GM12878 (cell line): Measurements from ENCODE around the gene SNX15.

ENCODE experiments used
- CBFB ChIP-seq: IDR thresholded peaks from 2 replicates; pipeline ENCODE4 v1.6.1; 2016; ENCODE audit warnings: antibody characterized with exemption, low read depth
- CTCF ChIP-seq, 3 experiments: IDR thresholded peaks in 2 of 3; conservative IDR thresholded peaks in 1 of 3; 2 replicates each; pipeline ENCODE4 v1.5.1; 2011; ENCODE audit warnings: low read depth in 3 of 3, low read length in 3 of 3, mild to moderate bottlenecking in 3 of 3, control low read depth in 2 of 3, moderate library complexity in 2 of 3, inconsistent platforms in 1 of 3, mixed read lengths in 1 of 3; ENCODE audit not compliant: control insufficient read depth in 2 of 3, insufficient read depth in 1 of 3; ENCODE audit errors: extremely low read depth in 1 of 3
- EP300 ChIP-seq, 2 experiments: fragments of 150-350 bp in 1 of 2; IDR thresholded peaks; 2 replicates each; pipeline ENCODE4 v1.6.1; 2011 to 2012; ENCODE audit warnings: low read depth in 2 of 2, low read length in 2 of 2, borderline replicate concordance in 1 of 2, improper control_type of control experiment in 1 of 2, inconsistent platforms in 1 of 2; ENCODE audit not compliant: control insufficient read depth in 1 of 2
- POLR2A ChIP-seq: IDR thresholded peaks from 2 replicates; pipeline ENCODE4 v1.6.1; 2011; ENCODE audit warnings: low read depth, mild to moderate bottlenecking, low read length
- POLR2AphosphoS5 ChIP-seq: IDR thresholded peaks from 2 replicates; pipeline ENCODE4 v1.6.1; 2011; ENCODE audit warnings: mild to moderate bottlenecking, low read length, inconsistent platforms
- REST ChIP-seq: IDR thresholded peaks from 2 replicates; pipeline ENCODE4 v1.6.1; 2012; ENCODE audit warnings: mild to moderate bottlenecking, low read depth, low read length
- SMAD1 ChIP-seq: fragments of 450-650 bp; IDR thresholded peaks from 2 replicates; pipeline ENCODE4 v1.6.1; 2018; ENCODE audit warnings: mild to moderate bottlenecking, low read depth; ENCODE audit not compliant: partially characterized antibody
- TF ChIP-seq, protein P1 (sequence below): IDR thresholded peaks from 2 replicates; pipeline ENCODE4 v1.6.1; 2011; ENCODE audit warnings: low read depth, mild to moderate bottlenecking, low read length, moderate library complexity, borderline replicate concordance; ENCODE audit errors: extremely low read depth

GRCh38 chr11:65008873-65009272 lies 18.4 kb upstream of the SNX15 start:
- TF ChIP-seq REST, result no peak
- no peak for TF ChIP-seq POLR2A
- TF ChIP-seq SMAD1, result no peak
- TF ChIP-seq, protein P1, sequence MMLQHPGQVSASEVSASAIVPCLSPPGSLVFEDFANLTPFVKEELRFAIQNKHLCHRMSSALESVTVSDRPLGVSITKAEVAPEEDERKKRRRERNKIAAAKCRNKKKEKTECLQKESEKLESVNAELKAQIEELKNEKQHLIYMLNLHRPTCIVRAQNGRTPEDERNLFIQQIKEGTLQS, result no peak
- TF ChIP-seq POLR2AphosphoS5, result no peak
- no peak for TF ChIP-seq CTCF (IDR thresholded peaks at IDR 0.05 in 2 of 3, conservative IDR thresholded peaks at IDR 0.05 in 1 of 3; ENCODE audit: control insufficient read depth in 2 of 3, extremely low read depth in 1 of 3, insufficient read depth in 1 of 3, low read depth in 3 of 3, low read length in 3 of 3)
- no peak for TF ChIP-seq CBFB
- no peak for TF ChIP-seq EP300 (IDR thresholded peaks at IDR 0.05; ENCODE audit: borderline replicate concordance in 1 of 2, control insufficient read depth in 1 of 2, low read depth in 2 of 2, low read length in 2 of 2)
